GM12892 (cell line): ENCODE measurements around the gene SARM1.

ENCODE experiments used
- DNase-seq: peaks from one replicate; pipeline ENCODE4 v3.0.0; 2011; ENCODE audit not compliant: insufficient read length
- FAIRE-seq: peaks from 2 replicates; lab custom pipeline; 2011; peaks lifted over from hg19 to GRCh38; lab: Jason Lieb, UNC
- POLR2A ChIP-seq: IDR thresholded peaks from 2 replicates; pipeline ENCODE4 v1.6.1; 2011; ENCODE audit warnings: low read depth, low read length, control low read depth
- POLR2AphosphoS5 ChIP-seq: IDR thresholded peaks from 2 replicates; pipeline ENCODE4 v1.6.1; 2011; ENCODE audit warnings: low read depth, low read length, control low read depth
- TAF1 ChIP-seq: IDR thresholded peaks from 2 replicates; pipeline ENCODE4 v1.6.1; 2011; ENCODE audit warnings: low read depth, mild to moderate bottlenecking, control low read depth, low read length, borderline replicate concordance

Gene SARM1

DNA sequence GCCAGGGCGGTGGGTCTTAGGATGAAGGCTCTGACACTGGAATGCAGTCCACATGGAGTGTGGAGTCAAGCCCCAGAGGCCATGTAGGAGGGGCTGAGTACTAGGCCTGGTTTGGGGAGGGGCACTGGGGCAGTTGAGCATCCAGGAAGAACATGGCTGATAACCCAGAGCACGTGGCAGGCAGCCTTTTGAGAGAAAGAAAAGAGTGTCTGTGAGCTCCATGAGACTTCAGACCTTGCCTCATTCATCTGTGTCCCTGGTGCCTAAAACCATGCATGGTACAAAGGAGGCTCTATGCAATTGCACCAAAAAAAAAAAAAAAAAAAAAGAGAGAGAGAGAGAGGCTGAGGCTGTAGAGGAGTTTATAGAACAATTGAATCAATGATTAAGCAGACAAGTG, 19.9 kb downstream of the SARM1 start:
- DNase-seq (no peak), FAIRE-seq (no peak)
- TF ChIP-seq POLR2AphosphoS5 = no peak
- no peak for TF ChIP-seq POLR2A
- no peak for TF ChIP-seq TAF1

DNA sequence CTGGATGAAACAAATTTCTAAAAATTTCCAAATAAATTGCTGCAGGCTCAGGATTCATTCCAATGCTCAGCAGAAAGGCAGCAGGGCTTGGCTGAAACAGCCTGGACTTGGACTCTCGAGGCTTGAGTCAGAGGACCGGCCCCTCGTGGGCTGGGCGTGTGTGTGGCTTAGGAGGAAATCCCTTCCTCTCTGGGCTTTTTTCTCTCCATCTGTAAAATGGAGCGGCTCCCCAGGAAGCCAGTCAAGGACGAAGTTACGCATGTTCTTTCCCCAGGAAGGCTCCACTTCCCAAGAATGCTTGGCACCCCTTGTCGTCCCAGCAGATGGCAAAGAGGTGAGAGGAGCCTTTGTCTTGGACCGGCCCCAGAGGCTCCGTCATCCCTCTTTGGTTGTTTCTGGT, 21.0 kb downstream of the SARM1 start:
- no peak for DNase-seq
- TF ChIP-seq POLR2A = no peak
- TF ChIP-seq POLR2AphosphoS5 = no peak
- TF ChIP-seq TAF1 = no peak

GRCh38 chr17:28394337-28395116, 23.0 kb downstream of the SARM1 start:
- no peak for DNase-seq
- no peak for FAIRE-seq
- TF ChIP-seq TAF1 = no peak
- TF ChIP-seq POLR2AphosphoS5 = no peak
- no peak for TF ChIP-seq POLR2A

More for the DNA sequence above, 21.0 kb downstream of the SARM1 start:
- no peak for FAIRE-seq

DNA sequence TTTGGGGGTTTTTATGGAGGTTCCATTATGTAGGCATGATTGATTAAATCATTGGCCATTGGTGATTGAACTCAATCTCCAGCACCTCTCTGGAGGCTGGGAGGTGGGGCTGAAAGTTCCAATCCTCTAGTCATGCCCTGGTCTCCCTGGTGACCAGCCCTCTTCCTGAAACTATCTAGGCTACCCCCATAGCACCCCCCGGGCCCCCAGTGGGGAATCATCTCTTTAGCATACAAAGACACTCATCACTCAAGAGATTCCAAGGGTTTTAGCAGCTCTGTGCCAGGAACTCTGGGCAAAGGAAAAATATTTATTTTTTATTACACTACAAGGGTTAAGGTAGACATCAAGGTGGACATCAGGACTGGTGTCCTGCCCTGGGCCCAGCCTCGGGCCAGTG, 23.9 kb downstream of the SARM1 start:
- no peak for DNase-seq
- TF ChIP-seq POLR2AphosphoS5 (no peak), POLR2A (no peak), TAF1 (no peak)
- FAIRE-seq = no peak

- no peak for FAIRE-seq
- no peak for TF ChIP-seq POLR2AphosphoS5
- no peak for TF ChIP-seq POLR2A
- no peak for TF ChIP-seq TAF1
Observed at GRCh38 chr17:28395968-28396367, 24.5 kb downstream of the SARM1 start.

GRCh38 chr17:28396635-28397239, 25.2 kb downstream of the SARM1 start:
- FAIRE-seq = no peak
- no peak for DNase-seq
- TF ChIP-seq TAF1 (no peak), POLR2AphosphoS5 (no peak), POLR2A (no peak)

More at GRCh38 chr17:28395968-28396367, 24.5 kb downstream of the SARM1 start:
- no peak for DNase-seq

- no peak for FAIRE-seq
- no peak for TF ChIP-seq POLR2AphosphoS5
- TF ChIP-seq TAF1 = no peak
- no peak for TF ChIP-seq POLR2A
- DNase-seq = no peak
Observed at GRCh38 chr17:28397275-28397674, 25.8 kb downstream of the SARM1 start.

- TF ChIP-seq TAF1 = no peak
- TF ChIP-seq POLR2A = no peak
- no peak for TF ChIP-seq POLR2AphosphoS5
- FAIRE-seq (no peak), DNase-seq (no peak)
Observed at GRCh38 chr17:28397687-28398279, 26.3 kb downstream of the SARM1 start.

GRCh38 chr17:28398280-28398981, 26.9 kb downstream of the SARM1 start:
- TF ChIP-seq POLR2AphosphoS5 = no peak
- TF ChIP-seq TAF1 = no peak
- TF ChIP-seq POLR2A = no peak
- DNase-seq (no peak), FAIRE-seq (no peak)

- no peak for TF ChIP-seq TAF1
- TF ChIP-seq POLR2AphosphoS5 = no peak
- no peak for TF ChIP-seq POLR2A
- no peak for DNase-seq
- no peak for FAIRE-seq
Observed at GRCh38 chr17:28399808-28400207, 28.3 kb downstream of the SARM1 start.

DNA sequence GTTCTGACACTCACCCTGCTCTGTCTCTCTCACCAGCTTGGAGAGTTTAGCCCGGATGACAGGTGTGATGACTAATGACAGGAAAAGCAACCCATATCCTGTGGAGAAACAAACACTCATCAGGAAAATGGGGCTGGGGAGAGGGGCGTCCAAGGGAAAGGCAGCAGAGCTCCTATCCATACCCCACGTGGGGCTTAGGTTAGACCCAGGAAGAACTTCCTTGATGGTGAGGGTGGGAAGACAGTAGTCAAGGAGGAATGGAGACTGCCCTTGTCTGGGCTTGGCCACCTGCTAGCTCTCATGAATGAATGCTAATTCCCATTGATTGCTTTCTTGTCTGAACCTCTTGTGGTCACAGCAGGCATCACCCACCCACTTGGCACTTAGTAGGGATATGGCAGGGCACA, 30.7 kb downstream of the SARM1 start:
- FAIRE-seq (no peak), DNase-seq (no peak)
- no peak for TF ChIP-seq POLR2A
- no peak for TF ChIP-seq TAF1
- TF ChIP-seq POLR2AphosphoS5 = no peak

DNA sequence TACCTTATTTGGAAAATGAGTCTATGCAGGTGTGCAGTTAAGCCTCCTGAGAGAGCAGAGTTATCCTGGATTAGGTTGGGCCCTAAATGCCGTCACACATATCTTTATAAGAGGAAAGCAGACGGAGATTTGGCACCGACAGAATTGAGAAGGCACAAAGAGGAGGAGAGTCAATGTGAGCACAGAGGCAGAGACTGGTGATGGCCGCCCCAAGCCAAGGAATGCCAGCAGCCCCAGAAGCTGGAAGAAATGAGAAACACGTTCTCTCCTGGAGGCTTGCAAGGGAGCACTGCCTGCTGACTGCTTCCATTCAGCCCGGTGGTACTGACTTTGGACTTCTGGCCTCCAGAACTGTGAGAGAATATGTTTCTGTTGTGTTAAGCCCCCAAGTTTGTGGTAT, 31.4 kb downstream of the SARM1 start:
- FAIRE-seq (no peak), DNase-seq (no peak)
- TF ChIP-seq POLR2A = no peak
- no peak for TF ChIP-seq POLR2AphosphoS5
- TF ChIP-seq TAF1 = no peak
